GM12878 (cell line): ENCODE data around the gene SPPL3. TPM values are rescaled to one million over a fixed set of nuclear protein-coding genes. Genes with fewer than 3 reads are reported as not detected.

ENCODE experiments used
- ATAC-seq: fragments of 200-7000 bp; cut with Tn5 transposase; 3 replicates; pipeline ENCODE4 v1.9.1; 2020; ENCODE audit warnings: mild to moderate bottlenecking, moderate library complexity
- BruUV-seq: library from RNA; stranded (reverse); fragments of 400-500 nt; replicated peaks from 2 replicates; lab custom pipeline; 2021; lab: Mats Ljungman, UMichigan
- CTCF ChIA-PET: fragments of 300-600 bp; sonication (Branson Sonifier 250); formaldehyde crosslinking; extraction: SDS; loops from one replicate; lab custom pipeline; 2021; ENCODE audit warnings: inconsistent platforms; lab: Yijun Ruan, JAX
- POLR2A ChIA-PET: fragments of 350-600 bp; formaldehyde crosslinking; extraction: SDS; loops from one replicate; lab custom pipeline; 2021; ENCODE audit warnings: inconsistent platforms; lab: Charles Lee
- RAD21 ChIA-PET: fragments of 300-600 bp; sonication (Branson Sonifier 250); formaldehyde crosslinking; loops from one replicate; lab custom pipeline; 2023; ENCODE audit warnings: antibody characterized with exemption; ENCODE audit not compliant: unreplicated experiment; lab: Charles Lee
- SMC1A ChIA-PET: fragments of 300-600 bp; sonication (Branson Sonifier 250); formaldehyde crosslinking; loops from one replicate; lab custom pipeline; 2023; ENCODE audit not compliant: unreplicated experiment, uncharacterized antibody; lab: Charles Lee
- DNase-seq: peaks from one replicate; pipeline ENCODE4 v3.0.0-alpha.2; 2011; ENCODE audit warnings: low read depth, low spot score
- FAIRE-seq: peaks from 3 replicates; lab custom pipeline; 2011; peaks lifted over from hg19 to GRCh38; lab: Jason Lieb, UNC
- H2AFZ ChIP-seq: 2 replicates; pipeline ENCODE4 v1.6.0; 2011; ENCODE audit warnings: low read depth, low read length, control low read depth; ENCODE audit not compliant: control insufficient read depth
- H3K27ac ChIP-seq: 2 replicates; pipeline ENCODE4 v1.5.1; 2011; ENCODE audit warnings: control low read depth; ENCODE audit not compliant: control insufficient read depth, insufficient read depth
- H3K27me3 ChIP-seq, 2 experiments: replicated peaks in 1 of 2; 2 replicates each; pipeline versions ENCODE4 v1.6.0 to v1.6.1; 2011; ENCODE audit warnings: low read length in 1 of 2; ENCODE audit not compliant: control insufficient read depth in 2 of 2, insufficient read depth in 2 of 2
- H3K36me3 ChIP-seq, 2 experiments: 2 replicates each; pipeline ENCODE4 v1.5.1; 2011; ENCODE audit warnings: low read length in 1 of 2; ENCODE audit not compliant: control insufficient read depth in 2 of 2, insufficient read depth in 2 of 2
- H3K4me1 ChIP-seq: 2 replicates; pipeline ENCODE4 v1.6.1; 2011; ENCODE audit warnings: mild to moderate bottlenecking, low read length, moderate library complexity, mixed read lengths; ENCODE audit not compliant: control insufficient read depth, insufficient read depth
- H3K4me2 ChIP-seq: 2 replicates; pipeline ENCODE4 v1.6.0; 2011; ENCODE audit warnings: control low read depth; ENCODE audit not compliant: control insufficient read depth, insufficient read depth
- H3K4me3 ChIP-seq: fragments of 200-600 bp; sonication (generic); 2 replicates; pipeline ENCODE4 v1.5.1; 2016
- H3K79me2 ChIP-seq: 2 replicates; pipeline ENCODE4 v1.6.0; 2011; ENCODE audit warnings: low read length; ENCODE audit not compliant: control insufficient read depth, insufficient read depth
- H3K9ac ChIP-seq: 2 replicates; pipeline ENCODE4 v1.8.0; 2011; ENCODE audit warnings: low read length, control low read depth, mixed read lengths; ENCODE audit not compliant: control insufficient read depth, insufficient read depth
- H3K9me3 ChIP-seq: replicated peaks from 3 replicates; pipeline ENCODE4 v1.5.1; 2011; ENCODE audit warnings: mild to moderate bottlenecking, low read length; ENCODE audit not compliant: control insufficient read depth, insufficient read depth
- H4K20me1 ChIP-seq: 2 replicates; pipeline ENCODE4 v1.6.0; 2011; ENCODE audit not compliant: control insufficient read depth, insufficient read depth
- CTCF ChIP-seq, 3 experiments: IDR thresholded peaks in 2 of 3; conservative IDR thresholded peaks in 1 of 3; 2 replicates each; pipeline ENCODE4 v1.5.1; 2011; ENCODE audit warnings: low read depth in 3 of 3, low read length in 3 of 3, mild to moderate bottlenecking in 3 of 3, control low read depth in 2 of 3, moderate library complexity in 2 of 3, inconsistent platforms in 1 of 3, mixed read lengths in 1 of 3; ENCODE audit not compliant: control insufficient read depth in 2 of 3, insufficient read depth in 1 of 3; ENCODE audit errors: extremely low read depth in 1 of 3
- EGR1 ChIP-seq, 2 experiments: IDR thresholded peaks; 1 replicate in 1 of 2; 2 replicates in 1 of 2; pipeline ENCODE4 v1.6.1; 2011 to 2012; ENCODE audit warnings: low read depth in 2 of 2, low read length in 2 of 2, borderline replicate concordance in 1 of 2, mild to moderate bottlenecking in 1 of 2, moderate library complexity in 1 of 2
- ESRRA ChIP-seq: IDR thresholded peaks from 2 replicates; pipeline ENCODE4 v1.6.1; 2012; ENCODE audit warnings: mild to moderate bottlenecking, low read length, improper control_type of control experiment
- FOXM1 ChIP-seq: IDR thresholded peaks from 2 replicates; pipeline ENCODE4 v1.6.1; 2012; ENCODE audit warnings: low read depth, mild to moderate bottlenecking, inconsistent platforms, low read length, moderate library complexity
- KDM1A ChIP-seq: fragments of 200-600 bp; sonication (generic); IDR thresholded peaks from 2 replicates; pipeline ENCODE4 v1.6.1; 2016; ENCODE audit warnings: borderline replicate concordance
- LARP7 ChIP-seq: fragments of 450-650 bp; IDR thresholded peaks from 2 replicates; pipeline ENCODE4 v1.6.1; 2017; ENCODE audit warnings: mild to moderate bottlenecking
- MXI1 ChIP-seq: fragments of 150-350 bp; IDR thresholded peaks from 2 replicates; pipeline ENCODE4 v1.6.1; 2011; ENCODE audit warnings: low read depth, mild to moderate bottlenecking, inconsistent platforms, low read length, improper control_type of control experiment
- NFIC ChIP-seq: IDR thresholded peaks from 2 replicates; pipeline ENCODE4 v1.6.1; 2012; ENCODE audit warnings: low read depth, mild to moderate bottlenecking, inconsistent platforms, low read length, moderate library complexity
- NFYA ChIP-seq: IDR thresholded peaks from 2 replicates; pipeline ENCODE4 v1.6.1; 2011; ENCODE audit warnings: low read depth, mild to moderate bottlenecking, low read length, improper control_type of control experiment, borderline replicate concordance
- PRDM15 ChIP-seq: fragments of 450-650 bp; formaldehyde crosslinking; IDR thresholded peaks from 2 replicates; pipeline ENCODE4 v1.4.0; 2020; ENCODE audit warnings: mild to moderate bottlenecking, moderate library complexity
- RBBP5 ChIP-seq: fragments of 200-600 bp; sonication (generic); conservative IDR thresholded peaks from 2 replicates; pipeline ENCODE4 v1.6.1; 2016
- SMAD1 ChIP-seq: fragments of 450-650 bp; IDR thresholded peaks from 2 replicates; pipeline ENCODE4 v1.6.1; 2018; ENCODE audit warnings: mild to moderate bottlenecking, low read depth; ENCODE audit not compliant: partially characterized antibody
- SREBF2 ChIP-seq: IDR thresholded peaks from 2 replicates; pipeline ENCODE4 v1.6.1; 2012; ENCODE audit warnings: mild to moderate bottlenecking, low read length
- TBL1XR1 ChIP-seq: IDR thresholded peaks from 2 replicates; pipeline ENCODE4 v1.6.1; 2012; ENCODE audit warnings: low read depth, low read length, improper control_type of control experiment
- ZNF384 ChIP-seq: IDR thresholded peaks from 2 replicates; pipeline ENCODE4 v1.6.1; 2012; ENCODE audit warnings: low read depth, mild to moderate bottlenecking, low read length, improper control_type of control experiment, borderline replicate concordance
- WGBS: methylation state at CpG from one replicate; pipeline ENCODE4 v1.1.6; 2016; ENCODE audit warnings: low lambda C conversion rate; ENCODE audit not compliant: insufficient replicate concordance, insufficient coverage; ENCODE audit errors: missing lambda C conversion rate; 5-methylcytosine and 5-hydroxymethylcytosine counted together
- in situ Hi-C: fragments of 300-500 bp; cut with MboI; formaldehyde crosslinking; loops from 9 replicates; pipeline ENCODE4 v1.14.3; 2018; ENCODE audit warnings: mixed read lengths
- intact Hi-C: fragments of 100-400 bp; cut with micrococcal nuclease; formaldehyde crosslinking; loops from one replicate; pipeline ENCODE4 v1.14.2; 2022; ENCODE audit not compliant: unreplicated experiment
- polyA plus RNA-seq, 11 experiments: library from polyadenylated mRNA; depleted of rRNA in 4 of 11; unstranded in 6 of 11; stranded (reverse) in 5 of 11; fragments of >200 nt; fragmentation: Nextera tagmentation in 4 of 11; fragmentation: Illumina TruSeq in 1 of 11; extraction: Ambion mirVana in 4 of 11; extraction: Trizol in 1 of 11; gene quantifications; 1 replicate in 1 of 11; 2 replicates in 10 of 11; pipeline versions ENCODE4 v1.2.1 to v1.2.3, GENCODE V29; 2011 to 2016; ENCODE audit warnings: inconsistent platforms in 2 of 11, missing spikeins in 2 of 11, low read depth in 1 of 11
- total RNA-seq, 4 experiments: library from RNA; depleted of rRNA in 3 of 4; stranded (reverse); fragments of >200 nt in 3 of 4; fragmentation: Illumina TruSeq in 1 of 4; extraction: Trizol in 1 of 4; gene quantifications; 2 replicates each; pipeline versions ENCODE4 v1.2.1 to v1.2.3, GENCODE V29; 2013 to 2021

SPPL3 gene
- total and polyA plus RNA-seq, 10 of the 15 experiments (the other 5 are each of a cell fraction or from before 2014, with no cell fraction given) = 4.3 to 45.5 (median 11.7) TPM

- no TSS peak for BruUV-seq
- POLR2A ChIA-PET = interaction anchor here (1.0 kb wide), 1 partner anchor 19 kb away, joined by 3 read pairs; no protein-coding TSS in a partner anchor
- in situ Hi-C loops = no loop called here
- H3K4me1 ChIP-seq = peaks cover 3% of the 10 kb centered on the region; the same call in 1 of the 2 replicates
- TF ChIP-seq CTCF (IDR thresholded peaks at IDR 0.05 in 2 of 3, conservative IDR thresholded peaks at IDR 0.05 in 1 of 3; ENCODE audit: control insufficient read depth in 2 of 3, extremely low read depth in 1 of 3, insufficient read depth in 1 of 3, low read depth in 3 of 3, low read length in 3 of 3) (no peak), MXI1 (no peak), PRDM15 (CRISPR knock-in tag) (no peak), TBL1XR1 (no peak), RBBP5 (no peak), ZNF384 (no peak), EGR1 (IDR thresholded peaks at IDR 0.05; ENCODE audit: borderline replicate concordance in 1 of 2, low read depth in 2 of 2, low read length in 2 of 2) (no peak), FOXM1 (no peak), ESRRA (no peak), KDM1A (no peak), LARP7 (no peak), SREBF2 (no peak), NFYA (no peak), SMAD1 (no peak), NFIC (no peak)
- H2AFZ ChIP-seq = no peak overlapping the region
- no peaks in the 10 kb centered on the region for H3K36me3 ChIP-seq
- no peak overlapping the region for H3K4me2 ChIP-seq
- H4K20me1 ChIP-seq = no peaks in the 10 kb centered on the region
- WGBS = 91% methylated on average over 5 of the region's 5 CpGs
- H3K79me2 ChIP-seq = peaks cover 29% of the 10 kb centered on the region
- RAD21 ChIA-PET = interaction anchor here (0.5 to 1.7 kb wide), 6 partner anchors 20 to 351 kb away, joined by 3 to 4 read pairs (median 3); no protein-coding TSS in a partner anchor
- H3K27ac ChIP-seq = no peak overlapping the region
- DNase-seq = no peak
- no peak for FAIRE-seq
- intact Hi-C loops = no loop called here
- CTCF ChIA-PET = interaction anchor here (0.9 to 1.3 kb wide), 2 partner anchors 20 to 66 kb away, joined by 3 to 8 read pairs; no protein-coding TSS in a partner anchor
- SMC1A ChIA-PET = interaction anchor here (0.9 to 5.3 kb wide), 4 partner anchors 9 to 66 kb away, joined by 3 to 38 read pairs (median 3); no protein-coding TSS in a partner anchor
- no peak overlapping the region for H3K4me3 ChIP-seq
- no peaks in the 10 kb centered on the region for H3K27me3 ChIP-seq
- H3K9me3 ChIP-seq = no peaks in the 10 kb centered on the region
- no peak for ATAC-seq
- no peak overlapping the region for H3K9ac ChIP-seq
Observed at GRCh38 chr12:120905856-120906384, 1.8 kb upstream of the SPPL3 start.
